GM10266 (cell line): ENCODE measurements around the gene TMEM127.

Source experiments
- DNase-seq: peaks from one replicate; pipeline ENCODE4 v3.0.0; 2012; ENCODE audit errors: extremely low spot score
- CTCF ChIP-seq: IDR thresholded peaks from 2 replicates; pipeline ENCODE4 v1.5.1; 2012; ENCODE audit warnings: mild to moderate bottlenecking, low read depth; ENCODE audit not compliant: control insufficient read depth, insufficient read depth; ENCODE audit errors: missing control alignments

TMEM127 gene

GRCh38 chr2:96239745-96240264, 26.0 kb downstream of the TMEM127 start:
- DNase-seq = no peak
- no peak for TF ChIP-seq CTCF

GRCh38 chr2:96239091-96239490, 26.7 kb downstream of the TMEM127 start:
- no peak for TF ChIP-seq CTCF
- no peak for DNase-seq

GRCh38 chr2:96238266-96238665, 27.5 kb downstream of the TMEM127 start:
- no peak for TF ChIP-seq CTCF
- no peak for DNase-seq

- DNase-seq = no peak
- TF ChIP-seq CTCF = no peak
Observed at GRCh38 chr2:96236882-96237281, 28.9 kb downstream of the TMEM127 start.

- peak; percentile 42 for TF ChIP-seq CTCF
- DNase-seq = peak; percentile 55
Observed at GRCh38 chr2:96233880-96234316, 31.9 kb downstream of the TMEM127 start.

- DNase-seq = no peak
- TF ChIP-seq CTCF = no peak
Observed at GRCh38 chr2:96233436-96233835, 32.4 kb downstream of the TMEM127 start.

- TF ChIP-seq CTCF = no peak
- DNase-seq = no peak
Observed at GRCh38 chr2:96231316-96231715, 34.5 kb downstream of the TMEM127 start.
